ENCODE measurements around the gene WDR20.

Gene WDR20

DNA sequence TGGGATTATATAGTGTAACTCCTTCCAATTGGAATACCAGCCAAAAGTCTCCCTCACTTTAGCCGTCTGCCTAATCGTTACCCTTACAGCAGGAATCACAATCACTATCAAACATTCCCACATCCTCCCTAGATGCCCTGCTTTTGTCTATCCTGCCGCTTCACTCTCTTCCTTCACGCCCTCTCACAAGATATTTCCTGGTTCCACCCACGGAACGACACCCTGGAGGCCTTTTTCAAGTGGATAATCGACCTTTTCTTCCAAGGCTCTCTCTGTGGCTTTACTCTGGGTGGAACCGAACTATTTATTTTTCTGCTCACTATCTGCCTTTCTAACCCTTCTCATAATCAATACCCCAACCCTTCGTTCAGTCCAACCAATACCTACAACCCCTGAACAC lies 106.4 kb downstream of the WDR20 start:
- no peaks in the 10 kb centered on the region for H4K20me1 ChIP-seq (ENCODE audit: insufficient read depth, low read length)
- H3K9me2 ChIP-seq (replicated peaks; ENCODE audit: insufficient read depth, low read length), result no peaks in the 10 kb centered on the region
- no peak for DNase-seq
- no peaks in the 10 kb centered on the region for H3F3A ChIP-seq (ENCODE audit: insufficient read depth, low read length)
- no peaks in the 10 kb centered on the region for H3K4me1 ChIP-seq (ENCODE audit: low read length)
- no peak overlapping the region for H3K4me2 ChIP-seq (ENCODE audit: low read depth, low read length)
- H3K36me3 ChIP-seq (replicated peaks; ENCODE audit: insufficient read depth, low read length), result no peaks in the 10 kb centered on the region
- TF ChIP-seq EZH2phosphoT487 (IDR thresholded peaks at IDR 0.05; ENCODE audit: low read length), result no peak
- no peak for TF ChIP-seq EZH2 (optimal IDR thresholded peaks at IDR 0.05; ENCODE audit: low read depth, low read length)
- TF ChIP-seq, protein P1, sequence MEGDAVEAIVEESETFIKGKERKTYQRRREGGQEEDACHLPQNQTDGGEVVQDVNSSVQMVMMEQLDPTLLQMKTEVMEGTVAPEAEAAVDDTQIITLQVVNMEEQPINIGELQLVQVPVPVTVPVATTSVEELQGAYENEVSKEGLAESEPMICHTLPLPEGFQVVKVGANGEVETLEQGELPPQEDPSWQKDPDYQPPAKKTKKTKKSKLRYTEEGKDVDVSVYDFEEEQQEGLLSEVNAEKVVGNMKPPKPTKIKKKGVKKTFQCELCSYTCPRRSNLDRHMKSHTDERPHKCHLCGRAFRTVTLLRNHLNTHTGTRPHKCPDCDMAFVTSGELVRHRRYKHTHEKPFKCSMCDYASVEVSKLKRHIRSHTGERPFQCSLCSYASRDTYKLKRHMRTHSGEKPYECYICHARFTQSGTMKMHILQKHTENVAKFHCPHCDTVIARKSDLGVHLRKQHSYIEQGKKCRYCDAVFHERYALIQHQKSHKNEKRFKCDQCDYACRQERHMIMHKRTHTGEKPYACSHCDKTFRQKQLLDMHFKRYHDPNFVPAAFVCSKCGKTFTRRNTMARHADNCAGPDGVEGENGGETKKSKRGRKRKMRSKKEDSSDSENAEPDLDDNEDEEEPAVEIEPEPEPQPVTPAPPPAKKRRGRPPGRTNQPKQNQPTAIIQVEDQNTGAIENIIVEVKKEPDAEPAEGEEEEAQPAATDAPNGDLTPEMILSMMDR (IDR thresholded peaks at IDR 0.05; ENCODE audit: low read length), result no peak
- H3K9ac ChIP-seq (ENCODE audit: low read length), result no peak overlapping the region
- H3K27me3 ChIP-seq (replicated peaks; ENCODE audit: insufficient read depth, low read length), result no peaks in the 10 kb centered on the region
- no peaks in the 10 kb centered on the region for H3K9me3 ChIP-seq (replicated peaks; ENCODE audit: insufficient read depth, low read length)
- no peak overlapping the region for H3K4me3 ChIP-seq (ENCODE audit: low read length)
- H3K79me2 ChIP-seq (ENCODE audit: low read length), result no peaks in the 10 kb centered on the region
- H2AFZ ChIP-seq (ENCODE audit: low read length), result no peak overlapping the region
- H3K27ac ChIP-seq (ENCODE audit: low read length), result no peak overlapping the region

DNA sequence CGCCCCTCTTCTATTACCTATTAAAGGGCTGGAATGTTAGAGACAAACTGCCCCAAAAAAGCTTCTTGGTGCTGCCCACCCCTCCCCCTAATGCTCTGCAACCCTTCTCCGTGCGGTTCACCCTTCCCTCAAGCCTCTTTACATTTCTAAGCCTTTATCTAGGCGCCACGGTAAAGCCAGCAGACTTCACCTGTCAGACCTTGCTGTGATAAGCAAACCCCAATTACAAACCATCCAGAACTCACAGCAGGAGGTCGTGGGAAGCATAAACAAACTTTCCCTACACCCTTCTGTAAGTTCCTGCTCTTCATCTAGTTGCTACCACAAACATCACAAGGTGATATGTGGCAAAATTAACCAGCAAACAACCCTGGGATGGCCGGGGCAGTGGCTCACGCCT lies 108.4 kb downstream of the WDR20 start:
- Histone ChIP-seq H3K9me3 (replicated peaks; ENCODE audit: insufficient read depth, low read length) (no peaks in the 10 kb centered on the region), H3K4me3 (ENCODE audit: low read length) (no peak overlapping the region), H3K79me2 (ENCODE audit: low read length) (no peaks in the 10 kb centered on the region), H3K36me3 (replicated peaks; ENCODE audit: insufficient read depth, low read length) (no peaks in the 10 kb centered on the region), H2AFZ (ENCODE audit: low read length) (no peak overlapping the region), H3K27me3 (replicated peaks; ENCODE audit: insufficient read depth, low read length) (no peaks in the 10 kb centered on the region), H3K9me2 (replicated peaks; ENCODE audit: insufficient read depth, low read length) (no peaks in the 10 kb centered on the region), H4K20me1 (ENCODE audit: insufficient read depth, low read length) (no peaks in the 10 kb centered on the region), H3F3A (ENCODE audit: insufficient read depth, low read length) (no peaks in the 10 kb centered on the region), H3K9ac (ENCODE audit: low read length) (no peak overlapping the region), H3K4me1 (ENCODE audit: low read length) (no peaks in the 10 kb centered on the region), H3K4me2 (ENCODE audit: low read depth, low read length) (no peak overlapping the region), H3K27ac (ENCODE audit: low read length) (no peak overlapping the region)
- TF ChIP-seq, protein P1 (IDR thresholded peaks at IDR 0.05; ENCODE audit: low read length), result no peak
- no peak for DNase-seq

DNA sequence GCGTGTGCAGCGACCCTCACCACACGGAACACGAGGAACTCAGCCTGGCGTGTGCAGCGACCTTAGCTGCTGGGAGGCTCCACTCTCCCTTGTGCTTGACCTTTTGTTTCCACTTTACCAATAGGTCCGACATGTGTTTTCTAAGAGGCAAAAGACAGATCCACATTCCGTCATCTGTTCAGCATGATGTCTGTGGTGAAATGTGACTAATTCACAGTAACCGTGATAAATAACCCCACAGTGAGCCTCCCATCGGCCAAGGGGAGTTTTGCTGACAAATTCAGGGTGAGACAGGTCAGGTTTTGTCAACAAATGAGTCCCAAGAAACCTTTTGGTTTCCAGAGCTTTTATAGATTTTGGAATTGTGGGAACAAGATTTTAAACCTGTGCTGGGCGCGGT lies 109.3 kb downstream of the WDR20 start:
- H3K4me2 ChIP-seq (ENCODE audit: low read depth, low read length), result no peak overlapping the region
- DNase-seq, result no peak
- H3K27ac ChIP-seq (ENCODE audit: low read length), result no peak overlapping the region
- no peak overlapping the region for H2AFZ ChIP-seq (ENCODE audit: low read length)
- H3F3A ChIP-seq (ENCODE audit: insufficient read depth, low read length), result no peaks in the 10 kb centered on the region
- H3K9ac ChIP-seq (ENCODE audit: low read length), result no peak overlapping the region
- TF ChIP-seq EZH2 (optimal IDR thresholded peaks at IDR 0.05; ENCODE audit: low read depth, low read length) (no peak), EZH2phosphoT487 (IDR thresholded peaks at IDR 0.05; ENCODE audit: low read length) (no peak)
- TF ChIP-seq, protein P1 (IDR thresholded peaks at IDR 0.05; ENCODE audit: low read length), result no peak
- H3K36me3 ChIP-seq (replicated peaks; ENCODE audit: insufficient read depth, low read length), result no peaks in the 10 kb centered on the region
- no peaks in the 10 kb centered on the region for H3K9me2 ChIP-seq (replicated peaks; ENCODE audit: insufficient read depth, low read length)
- H4K20me1 ChIP-seq (ENCODE audit: insufficient read depth, low read length), result no peaks in the 10 kb centered on the region
- no peaks in the 10 kb centered on the region for H3K27me3 ChIP-seq (replicated peaks; ENCODE audit: insufficient read depth, low read length)
- H3K4me3 ChIP-seq (ENCODE audit: low read length), result no peak overlapping the region
- H3K9me3 ChIP-seq (replicated peaks; ENCODE audit: insufficient read depth, low read length), result no peaks in the 10 kb centered on the region
- H3K4me1 ChIP-seq (ENCODE audit: low read length), result no peaks in the 10 kb centered on the region
- no peaks in the 10 kb centered on the region for H3K79me2 ChIP-seq (ENCODE audit: low read length)

Measured in MM.1S (cell line).